Measurements from ENCODE around the gene VAMP1.
"Not testable (repeated sequence)": the region's sequence is repeated elsewhere in the genome, so short reads cannot be mapped to it uniquely, and the experiment has no call there.

VAMP1 gene

DNA sequence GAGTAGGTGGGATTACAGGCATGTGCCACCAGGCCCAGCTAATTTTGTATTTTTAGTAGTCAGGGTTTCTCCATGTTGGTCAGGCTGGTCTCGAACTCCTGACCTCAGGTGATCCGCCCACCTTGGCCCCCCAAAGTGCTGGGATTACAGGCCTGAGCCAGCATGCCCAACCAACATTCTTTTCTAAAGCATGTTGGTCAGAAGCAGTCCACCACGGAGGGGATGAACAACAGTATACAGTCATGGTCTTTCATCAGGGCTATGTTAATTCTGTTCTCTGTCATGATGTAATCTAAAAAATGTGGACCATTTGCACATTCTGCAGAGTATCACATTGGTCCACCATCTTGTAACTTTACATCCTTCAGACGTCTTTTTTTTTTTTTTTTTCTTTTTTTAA is 19.0 kb upstream of the VAMP1 start:
- Histone ChIP-seq H3K4me3 (ENCODE audit: low read length) (no peak overlapping the region), H3K4me1 (ENCODE audit: control insufficient read depth, insufficient read depth, low read length) (peaks cover 4% of the 10 kb centered on the region), H3K27ac (ENCODE audit: low read depth, low read length) (no peak overlapping the region), H3K27me3 (ENCODE audit: control insufficient read depth, insufficient read depth, low read length) (no peaks in the 10 kb centered on the region), H3K9ac (ENCODE audit: low read length) (no peak overlapping the region), H3K36me3 (ENCODE audit: control insufficient read depth, insufficient read depth, low read length) (peaks cover 2% of the 10 kb centered on the region)

DNA sequence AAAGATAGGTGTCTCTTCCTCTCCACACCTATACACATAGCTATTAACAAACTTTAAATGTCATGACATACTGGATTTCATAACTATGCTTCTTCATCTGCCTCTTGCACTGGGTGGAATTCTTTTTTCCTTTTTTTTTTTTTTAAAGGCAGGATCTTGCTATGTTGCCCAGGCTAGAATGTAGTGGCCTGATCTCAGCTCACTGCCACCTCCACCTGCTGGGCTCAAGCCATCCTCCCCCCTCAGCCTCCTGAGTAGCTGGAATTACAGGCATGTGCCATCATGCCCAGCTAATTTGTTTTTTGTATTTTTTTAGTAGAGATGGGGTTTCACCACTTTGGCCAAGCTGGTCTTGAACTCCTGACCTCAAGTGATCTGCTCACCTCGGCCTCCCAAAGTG is 17.8 kb upstream of the VAMP1 start:
- peaks cover 2% of the 10 kb centered on the region for H3K36me3 ChIP-seq (ENCODE audit: control insufficient read depth, insufficient read depth, low read length)
- no peaks in the 10 kb centered on the region for H3K27me3 ChIP-seq (ENCODE audit: control insufficient read depth, insufficient read depth, low read length)
- no peaks in the 10 kb centered on the region for H3K4me1 ChIP-seq (ENCODE audit: control insufficient read depth, insufficient read depth, low read length)
- no peak overlapping the region for H3K4me3 ChIP-seq (ENCODE audit: low read length)
- H3K9ac ChIP-seq (ENCODE audit: low read length), result no peak overlapping the region
- H3K27ac ChIP-seq (ENCODE audit: low read depth, low read length), result no peak overlapping the region

DNA sequence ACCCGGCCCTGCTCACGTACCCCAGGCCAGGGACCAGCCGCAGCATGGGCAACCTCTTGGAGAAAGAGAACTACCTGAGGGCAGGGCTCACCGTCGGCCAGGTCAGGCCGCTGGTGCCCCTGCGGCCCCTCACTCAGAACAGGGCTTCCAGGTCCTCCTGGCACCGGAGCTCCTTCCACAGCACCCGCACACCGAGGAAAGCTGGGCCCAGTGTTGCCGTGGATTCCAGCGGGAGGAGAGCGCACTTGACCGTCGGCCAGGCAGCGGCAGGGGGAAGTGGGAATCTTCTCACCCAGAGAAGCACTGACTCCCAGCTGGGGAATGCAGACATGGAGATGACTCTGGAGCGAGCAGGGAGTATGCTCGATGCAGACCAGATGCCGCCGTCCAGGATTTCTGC is 7.9 kb upstream of the VAMP1 start:
- H3K4me1 ChIP-seq (ENCODE audit: control insufficient read depth, insufficient read depth, low read length), result no peaks in the 10 kb centered on the region
- no peaks in the 10 kb centered on the region for H3K27me3 ChIP-seq (ENCODE audit: control insufficient read depth, insufficient read depth, low read length)
- no peak overlapping the region for H3K4me3 ChIP-seq (ENCODE audit: low read length)
- no peak overlapping the region for H3K27ac ChIP-seq (ENCODE audit: low read depth, low read length)
- H3K9ac ChIP-seq (ENCODE audit: low read length), result no peak overlapping the region
- no peaks in the 10 kb centered on the region for H3K36me3 ChIP-seq (ENCODE audit: control insufficient read depth, insufficient read depth, low read length)

DNA sequence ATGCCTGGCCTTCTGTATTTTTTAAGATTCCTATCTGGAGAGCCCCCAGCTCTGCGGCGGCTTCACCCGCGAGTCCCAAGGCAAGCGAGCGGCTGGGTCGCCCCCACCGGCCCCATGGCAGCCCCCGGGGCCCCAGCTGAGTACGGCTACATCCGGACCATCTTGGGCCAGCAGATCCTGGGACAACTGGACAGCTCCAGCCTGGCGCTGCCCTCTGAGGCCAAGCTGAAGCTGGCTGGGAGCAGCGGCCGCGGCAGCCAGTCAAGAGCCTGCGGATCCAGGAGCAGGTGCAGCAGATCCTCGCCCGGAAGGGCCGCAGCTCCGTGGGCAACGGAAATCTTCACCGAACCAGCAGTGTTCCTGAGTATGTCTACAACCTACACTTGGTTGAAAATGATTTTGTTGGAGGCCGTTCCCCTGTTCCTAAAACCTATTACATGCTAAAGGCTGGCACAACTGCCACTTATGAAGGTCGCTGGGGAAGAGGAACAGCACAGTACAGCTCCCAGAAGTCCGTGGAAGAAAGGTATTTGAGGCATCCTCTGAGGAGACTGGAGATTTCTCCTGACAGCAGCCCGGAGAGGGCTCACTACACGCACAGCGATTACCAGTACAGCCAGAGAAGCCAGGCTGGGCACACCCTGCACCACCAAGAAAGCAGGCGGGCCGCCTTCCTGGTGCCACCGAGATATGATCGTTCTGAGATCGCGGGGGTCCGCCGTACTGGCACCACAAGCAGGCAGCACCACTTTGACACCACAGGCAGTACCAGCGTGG is 7.3 kb upstream of the VAMP1 start:
- H3K27me3 ChIP-seq (ENCODE audit: control insufficient read depth, insufficient read depth, low read length); H3K27ac ChIP-seq (ENCODE audit: low read depth, low read length): not testable (repeated sequence)

DNA sequence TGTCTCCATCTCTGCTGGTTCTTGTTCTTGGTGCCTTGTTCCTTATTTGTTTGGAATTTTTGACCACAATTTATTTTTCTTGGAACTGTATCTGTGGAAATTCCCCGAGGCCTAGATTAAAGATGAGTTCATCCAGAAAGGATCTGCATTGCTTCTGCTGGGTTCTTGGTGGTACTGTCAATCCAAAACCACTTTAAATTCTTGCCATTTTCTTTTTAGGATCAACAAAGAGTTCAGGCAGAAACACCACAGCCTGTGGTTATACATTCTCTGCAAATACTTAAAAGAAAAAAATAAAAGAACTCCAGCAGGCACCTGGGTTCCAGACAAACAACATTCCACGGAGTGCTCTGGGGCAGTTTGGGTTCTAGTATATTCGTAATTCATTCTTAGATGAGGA is 6.0 kb upstream of the VAMP1 start:
- H3K36me3 ChIP-seq (ENCODE audit: control insufficient read depth, insufficient read depth, low read length), result no peaks in the 10 kb centered on the region
- no peaks in the 10 kb centered on the region for H3K4me1 ChIP-seq (ENCODE audit: control insufficient read depth, insufficient read depth, low read length)
- no peaks in the 10 kb centered on the region for H3K27me3 ChIP-seq (ENCODE audit: control insufficient read depth, insufficient read depth, low read length)
- H3K27ac ChIP-seq (ENCODE audit: low read depth, low read length), result peak overlapping the region; percentile 19
- H3K4me3 ChIP-seq (ENCODE audit: low read length), result no peak overlapping the region
- no peak overlapping the region for H3K9ac ChIP-seq (ENCODE audit: low read length)

More for the DNA sequence above, 7.3 kb upstream of the VAMP1 start:
- not testable (repeated sequence) for H3K36me3 ChIP-seq (ENCODE audit: control insufficient read depth, insufficient read depth, low read length); H3K4me3 ChIP-seq (ENCODE audit: low read length); H3K9ac ChIP-seq (ENCODE audit: low read length); H3K4me1 ChIP-seq (ENCODE audit: control insufficient read depth, insufficient read depth, low read length)

DNA sequence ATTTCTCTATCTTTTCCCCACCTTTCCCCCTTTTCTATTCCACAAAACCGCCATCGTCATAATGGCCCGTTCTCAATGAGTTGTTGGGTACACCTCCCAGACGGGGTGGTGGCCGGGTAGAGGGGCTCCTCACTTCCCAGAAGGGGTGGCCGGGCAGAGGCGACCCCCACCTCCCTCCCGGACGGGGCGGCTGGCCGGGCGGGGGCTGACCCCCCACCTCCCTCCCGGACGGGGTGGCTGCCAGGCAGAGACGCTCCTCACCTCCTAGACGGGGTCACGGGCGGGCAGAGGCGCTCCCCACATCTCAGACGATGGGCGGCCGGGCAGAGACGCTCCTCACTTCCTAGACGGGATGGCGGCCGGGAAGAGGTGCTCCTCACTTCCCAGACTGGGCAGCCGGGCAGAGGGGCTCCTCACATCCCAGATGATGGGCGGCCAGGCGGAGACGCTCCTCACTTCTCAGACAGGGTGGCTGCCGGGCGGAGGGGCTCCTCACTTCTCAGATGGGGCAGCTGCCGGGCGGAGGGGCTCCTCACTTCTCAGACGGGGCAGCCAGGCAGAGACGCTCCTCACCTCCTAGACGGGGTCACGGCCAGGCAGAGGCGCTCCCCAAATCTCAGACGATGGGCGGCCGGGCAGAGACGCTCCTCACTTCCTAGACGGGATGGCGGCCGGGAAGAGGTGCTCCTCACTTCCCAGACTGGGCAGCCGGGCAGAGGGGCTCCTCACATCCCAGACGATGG is 4.9 kb upstream of the VAMP1 start:
- H3K4me1 ChIP-seq (ENCODE audit: control insufficient read depth, insufficient read depth, low read length), result not testable (repeated sequence)

DNA sequence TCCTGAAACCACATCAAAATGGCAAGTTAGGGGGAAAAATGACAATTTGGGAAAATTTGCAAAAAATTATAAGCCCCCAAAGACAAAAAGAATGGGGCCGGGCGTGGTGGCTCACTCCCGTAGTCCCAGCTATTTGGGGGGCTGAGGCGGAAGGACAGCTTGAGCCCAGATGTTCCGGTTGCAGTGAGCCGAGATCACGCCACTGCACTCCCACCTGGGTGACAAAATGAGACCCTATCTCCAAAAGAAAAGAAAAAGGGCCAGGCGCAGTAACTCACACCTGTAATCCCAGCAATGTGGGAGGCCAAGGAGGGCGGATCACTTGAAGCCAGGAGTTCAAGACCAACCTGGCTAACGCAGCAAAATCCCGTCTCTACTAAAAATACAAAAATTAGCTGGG is 2.0 kb upstream of the VAMP1 start:
- Histone ChIP-seq H3K9ac (ENCODE audit: low read length) (no peak overlapping the region), H3K4me1 (ENCODE audit: control insufficient read depth, insufficient read depth, low read length) (peaks cover 9% of the 10 kb centered on the region), H3K4me3 (ENCODE audit: low read length) (no peak overlapping the region), H3K27me3 (ENCODE audit: control insufficient read depth, insufficient read depth, low read length) (no peaks in the 10 kb centered on the region), H3K27ac (ENCODE audit: low read depth, low read length) (no peak overlapping the region), H3K36me3 (ENCODE audit: control insufficient read depth, insufficient read depth, low read length) (no peaks in the 10 kb centered on the region)

More for the DNA sequence above, 4.9 kb upstream of the VAMP1 start:
- not testable (repeated sequence) for H3K4me3 ChIP-seq (ENCODE audit: low read length); H3K36me3 ChIP-seq (ENCODE audit: control insufficient read depth, insufficient read depth, low read length); H3K27ac ChIP-seq (ENCODE audit: low read depth, low read length); H3K27me3 ChIP-seq (ENCODE audit: control insufficient read depth, insufficient read depth, low read length); H3K9ac ChIP-seq (ENCODE audit: low read length)

DNA sequence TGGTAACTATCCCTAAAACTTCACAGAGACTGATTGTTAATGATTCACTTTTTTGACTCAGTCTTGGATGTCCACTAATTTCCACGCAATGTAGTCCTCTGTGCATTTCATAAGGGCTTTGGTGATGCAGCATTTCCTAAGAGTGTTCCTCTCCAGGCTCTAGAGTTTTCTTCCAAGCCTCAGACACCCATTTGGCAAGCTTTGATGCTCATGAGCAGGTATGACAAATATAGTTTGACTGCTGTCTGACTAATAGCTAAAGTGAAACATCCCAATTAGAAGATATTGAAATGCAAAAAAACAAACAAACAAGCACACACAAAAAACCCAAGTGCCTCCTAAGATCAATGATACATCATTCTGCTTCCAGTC is 1.5 kb upstream of the VAMP1 start:
- Histone ChIP-seq H3K9ac (ENCODE audit: low read length) (no peak overlapping the region), H3K4me3 (ENCODE audit: low read length) (no peak overlapping the region), H3K27ac (ENCODE audit: low read depth, low read length) (no peak overlapping the region), H3K4me1 (ENCODE audit: control insufficient read depth, insufficient read depth, low read length) (peaks cover 9% of the 10 kb centered on the region), H3K27me3 (ENCODE audit: control insufficient read depth, insufficient read depth, low read length) (no peaks in the 10 kb centered on the region), H3K36me3 (ENCODE audit: control insufficient read depth, insufficient read depth, low read length) (no peaks in the 10 kb centered on the region)

DNA sequence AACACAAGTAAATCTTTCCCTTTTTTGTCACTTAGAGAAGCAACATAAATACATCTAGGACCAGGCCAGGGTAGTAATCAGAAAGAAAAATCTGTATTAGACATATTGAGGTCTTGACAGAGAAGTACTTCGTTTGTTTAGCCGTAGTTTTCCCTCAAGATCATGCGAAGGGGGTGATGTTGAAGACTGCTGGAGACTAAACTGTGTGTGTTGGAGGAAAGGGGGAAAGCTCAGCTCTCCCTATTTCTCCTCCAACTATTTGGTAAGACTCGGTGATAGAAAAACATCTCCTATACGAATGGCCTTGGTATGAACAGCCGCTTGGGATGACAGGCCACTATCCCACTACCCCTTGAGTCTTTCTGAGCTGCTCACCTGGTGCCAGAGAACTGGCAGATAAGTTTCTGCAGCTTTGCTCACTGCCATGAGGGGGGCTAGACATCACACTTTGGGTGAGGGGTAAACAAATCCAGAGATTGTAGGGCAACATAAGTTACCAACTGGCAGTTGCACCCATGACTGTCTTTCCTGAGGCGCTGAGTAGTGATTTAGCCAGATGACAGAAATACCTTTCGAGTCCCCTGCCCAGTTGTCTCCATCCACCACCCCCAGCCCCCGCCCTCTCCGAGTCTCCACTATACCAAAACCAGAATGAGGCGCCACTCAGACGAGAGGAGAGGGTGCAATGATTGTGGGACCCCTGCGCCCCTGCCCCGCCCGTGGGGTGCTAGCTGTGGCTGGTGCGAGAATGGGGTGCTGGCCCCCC is 685 bp downstream of the VAMP1 start:
- Histone ChIP-seq H3K4me3 (ENCODE audit: low read length) (peak overlapping the region; percentile 89), H3K4me1 (ENCODE audit: control insufficient read depth, insufficient read depth, low read length) (peaks cover 11% of the 10 kb centered on the region), H3K9ac (ENCODE audit: low read length) (peak overlapping the region; percentile 66), H3K27me3 (ENCODE audit: control insufficient read depth, insufficient read depth, low read length) (no peaks in the 10 kb centered on the region), H3K36me3 (ENCODE audit: control insufficient read depth, insufficient read depth, low read length) (peaks cover 5% of the 10 kb centered on the region), H3K27ac (ENCODE audit: low read depth, low read length) (peak overlapping the region; percentile 95)

DNA sequence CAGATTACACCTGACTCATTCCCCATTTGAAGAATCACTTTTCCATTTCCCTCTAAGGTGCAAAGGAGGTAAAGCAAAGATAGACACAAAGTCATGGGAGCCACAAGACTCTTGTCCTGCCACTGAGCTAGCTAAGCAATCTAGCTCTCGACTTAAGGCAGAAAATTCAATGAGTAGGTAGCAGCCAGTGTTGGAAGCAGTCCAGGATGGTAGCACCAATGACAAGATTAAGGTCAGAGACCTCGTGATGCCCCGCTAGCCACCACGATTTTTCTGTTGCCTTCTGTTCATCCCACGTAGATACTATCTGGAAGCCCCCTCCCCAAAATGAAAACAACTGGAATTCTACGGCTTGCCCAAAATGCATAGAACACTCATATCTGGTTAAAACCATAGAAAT is 1.4 kb downstream of the VAMP1 start:
- no peak overlapping the region for H3K9ac ChIP-seq (ENCODE audit: low read length)
- H3K36me3 ChIP-seq (ENCODE audit: control insufficient read depth, insufficient read depth, low read length), result peaks cover 11% of the 10 kb centered on the region
- peak overlapping the region; percentile 89 for H3K4me3 ChIP-seq (ENCODE audit: low read length)
- H3K27ac ChIP-seq (ENCODE audit: low read depth, low read length), result no peak overlapping the region
- no peaks in the 10 kb centered on the region for H3K27me3 ChIP-seq (ENCODE audit: control insufficient read depth, insufficient read depth, low read length)
- H3K4me1 ChIP-seq (ENCODE audit: control insufficient read depth, insufficient read depth, low read length), result peaks cover 11% of the 10 kb centered on the region

DNA sequence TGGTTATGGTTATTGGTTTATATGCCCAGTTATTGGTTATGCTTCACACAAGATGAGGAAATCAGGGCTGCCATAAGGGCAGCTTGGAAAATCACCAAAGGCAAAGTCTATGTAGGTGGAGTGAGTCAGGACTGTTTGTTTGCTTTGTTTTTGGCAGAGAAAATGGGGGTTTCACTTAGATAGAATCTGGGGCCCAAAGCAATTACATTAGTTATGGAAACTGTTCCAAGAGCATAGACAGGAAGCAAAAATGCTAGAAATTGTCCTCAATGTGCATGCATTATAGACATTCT is 2.2 kb downstream of the VAMP1 start:
- H3K4me3 ChIP-seq (ENCODE audit: low read length), result no peak overlapping the region
- peaks cover 17% of the 10 kb centered on the region for H3K36me3 ChIP-seq (ENCODE audit: control insufficient read depth, insufficient read depth, low read length)
- H3K9ac ChIP-seq (ENCODE audit: low read length), result no peak overlapping the region
- peaks cover 11% of the 10 kb centered on the region for H3K4me1 ChIP-seq (ENCODE audit: control insufficient read depth, insufficient read depth, low read length)
- H3K27ac ChIP-seq (ENCODE audit: low read depth, low read length), result no peak overlapping the region
- no peaks in the 10 kb centered on the region for H3K27me3 ChIP-seq (ENCODE audit: control insufficient read depth, insufficient read depth, low read length)

DNA sequence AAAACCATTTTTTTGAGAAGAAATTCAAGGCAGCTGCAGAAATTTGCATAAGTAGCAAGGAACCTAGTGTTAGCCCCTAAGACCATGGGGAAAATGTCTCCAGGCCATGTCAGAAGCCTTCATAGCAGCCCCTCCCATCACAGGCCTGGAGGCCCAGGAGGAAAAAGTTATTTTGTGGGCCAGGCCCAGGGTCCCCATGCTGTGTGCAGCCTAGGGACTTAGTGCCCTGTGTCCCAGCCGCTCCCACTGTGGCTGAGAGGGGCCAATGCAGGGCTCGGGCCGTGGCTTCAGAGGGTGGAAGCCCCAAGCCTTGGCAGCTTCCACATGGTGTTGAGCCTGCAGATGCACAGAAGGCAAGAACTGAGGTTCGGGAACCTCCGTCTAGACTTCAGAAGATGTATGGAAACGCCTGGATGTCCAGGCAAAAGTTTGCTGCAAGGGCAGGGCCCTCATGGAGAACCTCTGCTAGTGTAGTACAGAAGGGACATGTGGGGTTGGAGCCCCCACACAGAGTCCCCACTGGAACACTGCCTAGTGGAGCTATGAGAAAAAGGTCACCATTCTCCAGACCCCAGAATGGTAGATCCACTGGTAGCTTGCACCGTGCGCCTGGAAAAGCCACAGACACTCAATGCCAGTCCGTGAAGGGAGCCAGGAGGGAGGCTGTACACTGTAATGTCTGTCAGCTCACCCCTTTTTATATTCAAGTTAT is 2.8 kb downstream of the VAMP1 start:
- H3K9ac ChIP-seq (ENCODE audit: low read length); H3K4me3 ChIP-seq (ENCODE audit: low read length); H3K27ac ChIP-seq (ENCODE audit: low read depth, low read length); H3K27me3 ChIP-seq (ENCODE audit: control insufficient read depth, insufficient read depth, low read length): not testable (repeated sequence)
- Histone ChIP-seq H3K36me3 (ENCODE audit: control insufficient read depth, insufficient read depth, low read length) (peaks cover 22% of the 10 kb centered on the region), H3K4me1 (ENCODE audit: control insufficient read depth, insufficient read depth, low read length) (peaks cover 11% of the 10 kb centered on the region)

Measured in rectal smooth muscle tissue (tissue), 1 donor.